ENCODE results near the gene THSD4.

Gene THSD4

DNA sequence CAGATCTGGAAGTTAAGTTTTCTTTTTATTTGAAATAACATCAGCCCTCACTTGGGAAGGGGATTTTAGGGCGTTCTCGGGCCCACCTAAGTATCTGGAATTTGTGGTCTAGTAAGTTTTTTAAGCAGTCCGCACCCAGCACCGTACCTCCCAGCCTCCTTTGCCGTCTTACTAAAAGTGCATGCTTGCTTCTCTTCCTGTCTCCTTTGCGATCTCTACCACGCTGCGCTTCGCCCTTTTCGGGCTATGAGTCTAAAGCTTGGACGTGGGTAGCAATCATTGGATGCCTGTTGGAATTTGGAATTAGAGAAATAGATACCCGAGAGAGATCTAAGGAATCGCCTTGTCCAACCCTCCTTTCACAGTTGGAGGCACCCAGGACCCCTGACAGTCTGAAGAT lies 1.1 kb downstream of the THSD4 start:
- TF ChIP-seq, protein P1, sequence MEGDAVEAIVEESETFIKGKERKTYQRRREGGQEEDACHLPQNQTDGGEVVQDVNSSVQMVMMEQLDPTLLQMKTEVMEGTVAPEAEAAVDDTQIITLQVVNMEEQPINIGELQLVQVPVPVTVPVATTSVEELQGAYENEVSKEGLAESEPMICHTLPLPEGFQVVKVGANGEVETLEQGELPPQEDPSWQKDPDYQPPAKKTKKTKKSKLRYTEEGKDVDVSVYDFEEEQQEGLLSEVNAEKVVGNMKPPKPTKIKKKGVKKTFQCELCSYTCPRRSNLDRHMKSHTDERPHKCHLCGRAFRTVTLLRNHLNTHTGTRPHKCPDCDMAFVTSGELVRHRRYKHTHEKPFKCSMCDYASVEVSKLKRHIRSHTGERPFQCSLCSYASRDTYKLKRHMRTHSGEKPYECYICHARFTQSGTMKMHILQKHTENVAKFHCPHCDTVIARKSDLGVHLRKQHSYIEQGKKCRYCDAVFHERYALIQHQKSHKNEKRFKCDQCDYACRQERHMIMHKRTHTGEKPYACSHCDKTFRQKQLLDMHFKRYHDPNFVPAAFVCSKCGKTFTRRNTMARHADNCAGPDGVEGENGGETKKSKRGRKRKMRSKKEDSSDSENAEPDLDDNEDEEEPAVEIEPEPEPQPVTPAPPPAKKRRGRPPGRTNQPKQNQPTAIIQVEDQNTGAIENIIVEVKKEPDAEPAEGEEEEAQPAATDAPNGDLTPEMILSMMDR (conservative IDR thresholded peaks at IDR 0.05): no peak
- TF ChIP-seq ZFX (IDR thresholded peaks at IDR 0.05): no peak
- peak overlapping the region; percentile 56; the same call in 1 of the 2 replicates for H3K27ac ChIP-seq

- TF ChIP-seq ZFX (IDR thresholded peaks at IDR 0.05): no peak
- TF ChIP-seq, protein P1 (conservative IDR thresholded peaks at IDR 0.05): no peak
- H3K27ac ChIP-seq: no peak overlapping the region
These were observed 1.7 kb downstream of the THSD4 start for GRCh38 chr15:71116942-71117341.

- H3K27ac ChIP-seq: no peak overlapping the region
- TF ChIP-seq ZFX (IDR thresholded peaks at IDR 0.05): no peak
- TF ChIP-seq, protein P1 (conservative IDR thresholded peaks at IDR 0.05): no peak
These were observed 2.5 kb downstream of the THSD4 start for GRCh38 chr15:71117714-71118305.

DNA sequence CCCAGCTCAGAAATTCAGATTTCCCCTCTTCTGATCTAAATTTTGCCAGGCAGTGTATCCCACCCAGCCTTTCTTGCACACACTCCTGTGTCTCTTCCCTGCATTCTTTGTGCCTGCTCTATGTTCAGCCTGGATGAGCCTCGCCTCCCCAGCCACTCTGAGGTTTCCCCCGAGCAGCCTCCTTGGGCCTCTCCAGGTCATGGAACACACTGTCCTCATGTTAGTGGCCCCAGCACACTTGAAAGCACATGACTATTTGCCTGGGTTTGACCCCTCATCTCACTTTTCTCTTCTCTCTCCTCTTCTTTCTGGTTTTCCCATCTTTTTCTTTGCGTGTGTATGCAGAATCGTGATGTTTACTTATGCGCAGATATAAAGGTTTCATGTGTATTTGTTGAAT lies 3.1 kb downstream of the THSD4 start:
- H3K27ac ChIP-seq: no peak overlapping the region
- TF ChIP-seq, protein P1 (conservative IDR thresholded peaks at IDR 0.05): no peak
- no peak for TF ChIP-seq ZFX (IDR thresholded peaks at IDR 0.05)

GRCh38 chr15:71118881-71119632 lies 3.8 kb downstream of the THSD4 start:
- H3K27ac ChIP-seq: no peak overlapping the region
- TF ChIP-seq, protein P1 (conservative IDR thresholded peaks at IDR 0.05): no peak
- no peak for TF ChIP-seq ZFX (IDR thresholded peaks at IDR 0.05)

DNA sequence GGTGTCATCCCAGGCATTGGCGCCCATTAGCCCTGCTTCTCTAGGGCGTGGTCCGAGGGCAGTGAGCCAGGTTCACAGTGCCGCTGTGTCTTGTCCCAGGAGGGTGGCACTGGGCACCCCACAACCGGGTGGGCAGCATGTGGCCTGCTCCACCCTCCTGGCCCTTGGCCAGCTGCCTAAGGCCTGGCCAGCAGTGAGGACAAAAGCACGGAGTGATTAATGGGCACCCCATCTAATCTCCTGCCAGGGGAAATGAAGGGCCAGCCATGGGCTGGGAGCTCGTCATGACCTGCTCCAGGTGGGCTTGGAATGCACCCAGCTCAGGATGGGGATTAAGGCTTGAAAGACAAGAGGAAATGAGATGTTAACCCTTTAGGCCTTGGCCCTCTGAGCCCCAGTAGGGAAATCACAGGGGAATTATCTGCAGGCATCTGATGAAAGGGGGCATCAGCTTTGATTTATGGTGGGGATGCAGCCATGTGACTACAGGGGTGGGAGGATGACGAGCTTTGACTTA lies 5.2 kb downstream of the THSD4 start:
- TF ChIP-seq, protein P1 (conservative IDR thresholded peaks at IDR 0.05): no peak
- no peak for TF ChIP-seq ZFX (IDR thresholded peaks at IDR 0.05)
- H3K27ac ChIP-seq: no peak overlapping the region

DNA sequence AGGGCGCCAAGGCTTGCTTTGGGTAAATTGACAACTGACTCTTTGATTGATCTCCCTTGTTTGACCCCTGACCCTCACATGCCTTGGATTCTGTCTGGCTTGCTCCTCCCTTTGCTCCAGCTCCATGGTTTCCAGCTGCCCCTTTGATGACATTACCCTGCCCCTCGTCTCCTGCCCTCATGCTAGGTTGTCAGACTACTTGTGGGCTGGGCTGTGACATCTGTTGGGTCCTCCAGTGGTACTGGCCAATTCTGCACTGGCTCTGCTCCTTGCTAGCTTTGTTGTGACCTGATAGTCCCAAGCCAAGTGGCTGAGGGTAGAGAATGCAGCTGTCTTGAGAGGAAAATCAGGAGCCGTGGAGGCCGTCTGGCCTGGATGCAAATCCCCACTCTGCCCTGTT lies 6.2 kb downstream of the THSD4 start:
- TF ChIP-seq, protein P1 (conservative IDR thresholded peaks at IDR 0.05): no peak
- no peak for TF ChIP-seq ZFX (IDR thresholded peaks at IDR 0.05)

More for the DNA sequence above, 6.2 kb downstream of the THSD4 start:
- no peak overlapping the region for H3K27ac ChIP-seq

All from C4-2B (cell line).